Measurements from ENCODE around the gene SIK3. TPM values are rescaled to one million over a fixed set of nuclear protein-coding genes. Genes with fewer than 3 reads are reported as not detected.

SIK3 gene
- total RNA-seq, 2 experiments from 2014 or later = 41.4 to 41.9 TPM

- POLR2A ChIA-PET = no interaction called here
- CTCF ChIA-PET = interaction anchor here (0.6 kb wide), 1 partner anchor 22 kb away, joined by 3 read pairs; no protein-coding TSS in a partner anchor
Measured at GRCh38 chr11:116901964-116902688, 196.1 kb downstream of the SIK3 start.

- ChIA-PET POLR2A (no interaction called here), CTCF (no interaction called here)
Measured at GRCh38 chr11:116901211-116901610, 197.0 kb downstream of the SIK3 start.

GRCh38 chr11:116896211-116896610, 202.0 kb downstream of the SIK3 start:
- CTCF ChIA-PET = no interaction called here
- POLR2A ChIA-PET = no interaction called here

GRCh38 chr11:116895048-116895757, 203.0 kb downstream of the SIK3 start:
- CTCF ChIA-PET = interaction anchor here (1.0 kb wide), 1 partner anchor 14 kb away, joined by 3 read pairs; no protein-coding TSS in a partner anchor
- POLR2A ChIA-PET = no interaction called here

GRCh38 chr11:116893906-116894305, 204.3 kb downstream of the SIK3 start:
- POLR2A ChIA-PET = interaction anchor here (1.0 kb wide), 1 partner anchor 124 kb away, joined by 3 read pairs; no protein-coding TSS in a partner anchor
- CTCF ChIA-PET = no interaction called here

- CTCF ChIA-PET = no interaction called here
- POLR2A ChIA-PET = interaction anchor here (0.7 to 1.0 kb wide), 2 partner anchors 125 to 215 kb away, joined by 3 to 4 read pairs; no protein-coding TSS in a partner anchor
Measured at GRCh38 chr11:116893437-116893836, 204.8 kb downstream of the SIK3 start.

- ChIA-PET CTCF (interaction anchor here (1.0 kb wide), 1 partner anchor 210 kb away, joined by 3 read pairs; no protein-coding TSS in a partner anchor), POLR2A (no interaction called here)
Measured at GRCh38 chr11:116892374-116892773, 205.9 kb downstream of the SIK3 start.

GRCh38 chr11:116891746-116892145, 206.5 kb downstream of the SIK3 start:
- POLR2A ChIA-PET = no interaction called here
- CTCF ChIA-PET = interaction anchor here (1.0 kb wide), 1 partner anchor 211 kb away, joined by 3 read pairs; no protein-coding TSS in a partner anchor

GRCh38 chr11:116890607-116891006, 207.6 kb downstream of the SIK3 start:
- POLR2A ChIA-PET = interaction anchor here (0.6 to 1.0 kb wide), 2 partner anchors 37 to 121 kb away, joined by 3 to 4 read pairs; no protein-coding TSS in a partner anchor
- CTCF ChIA-PET = interaction anchor here (0.7 kb wide), 1 partner anchor 12 kb away, joined by 3 read pairs; no protein-coding TSS in a partner anchor

GRCh38 chr11:116890193-116890592, 208.0 kb downstream of the SIK3 start:
- POLR2A ChIA-PET = interaction anchor here (0.6 to 1.0 kb wide), 2 partner anchors 37 to 121 kb away, joined by 3 to 4 read pairs; no protein-coding TSS in a partner anchor
- CTCF ChIA-PET = interaction anchor here (0.7 to 1.4 kb wide), 2 partner anchors 12 to 54 kb away, joined by 3 to 5 read pairs; no protein-coding TSS in a partner anchor

- ChIA-PET POLR2A (interaction anchor here (0.5 kb wide), 1 partner anchor 187 kb away, joined by 5 read pairs; no protein-coding TSS in a partner anchor), CTCF (interaction anchor here (1.2 to 1.7 kb wide), 3 partner anchors 9 to 217 kb away, joined by 5 to 8 read pairs (median 5); no protein-coding TSS in a partner anchor)
Measured at GRCh38 chr11:116888884-116889549, 209.2 kb downstream of the SIK3 start.

- ChIA-PET POLR2A (interaction anchor here (0.6 kb wide), 1 partner anchor 440 kb away, joined by 6 read pairs; the partner anchor contains the start of gene CEP164), CTCF (interaction anchor here (1.2 to 1.7 kb wide), 2 partner anchors 8 to 218 kb away, joined by 5 to 8 read pairs; no protein-coding TSS in a partner anchor)
Measured at GRCh38 chr11:116888024-116888423, 210.2 kb downstream of the SIK3 start.

GRCh38 chr11:116885951-116886655, 212.1 kb downstream of the SIK3 start:
- POLR2A ChIA-PET = no interaction called here
- CTCF ChIA-PET = no interaction called here

- POLR2A ChIA-PET = no interaction called here
- CTCF ChIA-PET = interaction anchor here (1.6 to 2.4 kb wide), 2 partner anchors 13 to 224 kb away, joined by 3 to 12 read pairs; no protein-coding TSS in a partner anchor
Measured at GRCh38 chr11:116882386-116882785, 215.8 kb downstream of the SIK3 start.

GRCh38 chr11:116881143-116881542, 217.1 kb downstream of the SIK3 start:
- CTCF ChIA-PET = interaction anchor here (1.6 to 2.4 kb wide), 2 partner anchors 14 to 225 kb away, joined by 3 to 12 read pairs; no protein-coding TSS in a partner anchor
- POLR2A ChIA-PET = no interaction called here

- ChIA-PET CTCF (interaction anchor here (0.6 to 2.4 kb wide), 11 partner anchors 8 to 226 kb away, joined by 3 to 13 read pairs (median 4); no protein-coding TSS in a partner anchor), POLR2A (interaction anchor here (0.5 to 0.6 kb wide), 3 partner anchors 77 to 142 kb away, joined by 3 read pairs; no protein-coding TSS in a partner anchor)
Measured at GRCh38 chr11:116879800-116880625, 218.2 kb downstream of the SIK3 start.

GRCh38 chr11:116876656-116877055, 221.6 kb downstream of the SIK3 start:
- CTCF ChIA-PET = no interaction called here
- POLR2A ChIA-PET = no interaction called here

- ChIA-PET POLR2A (no interaction called here), CTCF (interaction anchor here (0.8 kb wide), 1 partner anchor 231 kb away, joined by 4 read pairs; no protein-coding TSS in a partner anchor)
Measured at GRCh38 chr11:116875194-116875593, 223.0 kb downstream of the SIK3 start.
